Measurements from ENCODE around the gene POU2AF1.

DNA sequence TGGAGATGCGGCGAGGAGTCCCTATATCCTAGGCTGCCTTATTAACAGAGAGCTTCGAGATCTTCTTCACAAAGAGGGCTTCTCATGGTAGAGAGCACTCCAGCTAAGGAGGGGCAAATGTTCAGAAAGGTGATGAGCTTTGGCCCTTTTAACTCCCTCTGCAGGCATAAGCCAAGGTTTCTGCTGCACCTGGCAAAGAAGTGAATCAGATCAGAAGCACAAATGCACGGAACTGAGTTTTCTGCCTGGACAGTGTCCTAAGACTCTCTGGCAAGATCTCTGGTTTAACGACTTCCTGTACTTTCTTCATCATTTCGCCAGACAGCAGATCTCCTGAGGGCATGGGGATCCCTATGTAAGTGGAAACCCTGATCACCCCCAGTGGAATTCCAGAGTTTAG lies 43.5 kb downstream of the POU2AF1 start:
- no peak for TF ChIP-seq CTCF (IDR thresholded peaks at IDR 0.05; ENCODE audit: low read depth, low read length, poor library complexity, severe bottlenecking)
- no peak for TF ChIP-seq EZH2phosphoT487 (IDR thresholded peaks at IDR 0.05; ENCODE audit: borderline replicate concordance, low read length)

All from DOHH2 (cell line).